Stomach smooth muscle (tissue), 2 donors: Measurements from ENCODE around the gene RELB.

Experiments used
- H3K27ac ChIP-seq: one replicate; pipeline ENCODE4 v1.7.0; 2013; ENCODE audit warnings: mild to moderate bottlenecking, low read length, inconsistent platforms
- H3K27me3 ChIP-seq, 2 donors: one replicate each; pipeline ENCODE4 v1.7.0; 2013; ENCODE audit warnings: low read length in 2 of 2; ENCODE audit not compliant: insufficient read depth in 2 of 2, control insufficient read depth in 1 of 2
- H3K36me3 ChIP-seq, 2 donors: one replicate each; pipeline ENCODE4 v1.7.0; 2013; ENCODE audit warnings: low read length in 2 of 2; ENCODE audit not compliant: control insufficient read depth in 2 of 2, insufficient read depth in 2 of 2
- H3K4me1 ChIP-seq: one replicate; pipeline ENCODE4 v1.7.0; 2013; ENCODE audit warnings: low read length; ENCODE audit not compliant: control insufficient read depth, insufficient read depth
- H3K4me3 ChIP-seq, 2 donors: one replicate each; pipeline ENCODE4 v1.7.0; 2013; ENCODE audit warnings: low read length in 2 of 2
- H3K9ac ChIP-seq, 2 donors: one replicate each; pipeline ENCODE4 v1.7.0; 2013; ENCODE audit warnings: low read length in 2 of 2, mild to moderate bottlenecking in 1 of 2
- H3K9me3 ChIP-seq, 2 donors: one replicate each; pipeline ENCODE4 v1.7.0; 2013; ENCODE audit warnings: low read length in 2 of 2; ENCODE audit not compliant: control insufficient read depth in 2 of 2
- donor health status: healthy.
- donor health status: Pancreatic carcinoma.

RELB gene

GRCh38 chr19:45087531-45087930, 86.3 kb downstream of the RELB start:
- Histone ChIP-seq H3K27ac (no peak overlapping the region), H3K27me3 (no peaks in the 10 kb centered on the region), H3K9me3 (no peaks in the 10 kb centered on the region), H3K4me1 (peaks cover 8% of the 10 kb centered on the region), H3K4me3 (no peak overlapping the region), H3K36me3 (peaks cover 7 to 9% of the 10 kb centered on the region in 2 donors), H3K9ac (no peak overlapping the region)
